ENCODE results near the gene PRLHR.

DNA sequence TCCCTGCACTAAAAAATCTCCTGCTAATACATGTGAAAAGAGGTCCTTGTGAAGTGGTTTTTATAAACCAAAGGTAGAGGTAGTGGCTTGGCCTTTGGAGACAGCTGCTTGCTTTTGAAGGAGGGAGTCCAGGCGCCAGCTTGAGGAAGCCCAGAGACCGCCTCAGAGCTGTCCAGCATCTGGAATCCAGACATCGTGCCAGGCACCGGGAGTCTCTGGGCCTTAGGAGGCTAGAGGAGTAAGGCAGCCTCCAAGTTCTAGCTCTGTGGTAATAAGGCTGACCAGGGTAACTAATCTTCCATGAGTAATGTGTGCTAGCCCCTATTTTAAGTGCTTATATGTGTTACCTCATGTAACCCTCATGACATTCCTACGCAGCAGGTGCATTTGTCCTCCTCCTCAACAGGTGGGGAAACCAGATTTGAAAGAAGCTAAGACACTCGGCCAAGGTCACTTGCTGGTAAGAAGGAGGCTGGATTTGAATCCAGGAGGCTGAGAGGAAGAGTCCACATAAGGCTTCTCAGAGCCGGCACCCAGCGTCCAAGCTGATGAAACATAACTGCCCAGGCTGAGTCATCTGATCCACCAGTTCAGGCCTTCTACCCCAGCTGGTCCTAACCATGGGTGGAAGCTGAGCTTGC, 26.1 kb downstream of the PRLHR start:
- TF ChIP-seq, protein P1, sequence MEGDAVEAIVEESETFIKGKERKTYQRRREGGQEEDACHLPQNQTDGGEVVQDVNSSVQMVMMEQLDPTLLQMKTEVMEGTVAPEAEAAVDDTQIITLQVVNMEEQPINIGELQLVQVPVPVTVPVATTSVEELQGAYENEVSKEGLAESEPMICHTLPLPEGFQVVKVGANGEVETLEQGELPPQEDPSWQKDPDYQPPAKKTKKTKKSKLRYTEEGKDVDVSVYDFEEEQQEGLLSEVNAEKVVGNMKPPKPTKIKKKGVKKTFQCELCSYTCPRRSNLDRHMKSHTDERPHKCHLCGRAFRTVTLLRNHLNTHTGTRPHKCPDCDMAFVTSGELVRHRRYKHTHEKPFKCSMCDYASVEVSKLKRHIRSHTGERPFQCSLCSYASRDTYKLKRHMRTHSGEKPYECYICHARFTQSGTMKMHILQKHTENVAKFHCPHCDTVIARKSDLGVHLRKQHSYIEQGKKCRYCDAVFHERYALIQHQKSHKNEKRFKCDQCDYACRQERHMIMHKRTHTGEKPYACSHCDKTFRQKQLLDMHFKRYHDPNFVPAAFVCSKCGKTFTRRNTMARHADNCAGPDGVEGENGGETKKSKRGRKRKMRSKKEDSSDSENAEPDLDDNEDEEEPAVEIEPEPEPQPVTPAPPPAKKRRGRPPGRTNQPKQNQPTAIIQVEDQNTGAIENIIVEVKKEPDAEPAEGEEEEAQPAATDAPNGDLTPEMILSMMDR (conservative IDR thresholded peaks at IDR 0.05): no peak
- TF ChIP-seq ZFX (IDR thresholded peaks at IDR 0.05): no peak
